SK-N-SH (cell line): Measurements from ENCODE around the gene OR7G1. TPM values are rescaled to one million over a fixed set of nuclear protein-coding genes. Genes with fewer than 3 reads are reported as not detected.
"Not testable (repeated sequence)": the region's sequence is repeated elsewhere in the genome, so short reads cannot be mapped to it uniquely, and the experiment has no call there.

ENCODE experiments used
- CTCF ChIA-PET: fragments of 300-600, 350-600 bp; formaldehyde crosslinking; extraction: SDS; loops from one replicate; lab custom pipeline; 2021; lab: Yijun Ruan, JAX
- POLR2A ChIA-PET: fragments of 350-600 bp; sonication (Branson Sonifier 250); formaldehyde crosslinking; extraction: SDS; loops from one replicate; lab custom pipeline; 2020; ENCODE audit warnings: antibody characterized with exemption, inconsistent platforms; lab: Yijun Ruan, JAX
- DNase-seq: peaks from one replicate; pipeline ENCODE4 v3.0.0; 2012
- H2AFZ ChIP-seq: fragments of 200-600 bp; sonication (generic); 2 replicates; pipeline ENCODE4 v1.8.1; 2016; ENCODE audit warnings: antibody characterized with exemption, mild to moderate bottlenecking, low read depth
- H3F3A ChIP-seq: fragments of 200-600 bp; sonication (generic); replicated peaks from 2 replicates; pipeline ENCODE3; 2016; ENCODE audit warnings: antibody characterized with exemption, mild to moderate bottlenecking; ENCODE audit not compliant: insufficient read depth
- H3K27ac ChIP-seq, 2 experiments: fragments of 200-500 bp in 1 of 2; fragments of 200-600 bp in 1 of 2; sonication (Bioruptor generic) in 1 of 2; sonication (generic), shearing (Covaris generic) in 1 of 2; 2 replicates each; pipeline versions ENCODE4 v1.5.1 to v1.6.1; 2014 to 2016; ENCODE audit warnings: low read depth in 2 of 2, inconsistent platforms in 1 of 2, low read length in 1 of 2, mild to moderate bottlenecking in 1 of 2, mixed read lengths in 1 of 2
- H3K27me3 ChIP-seq: fragments of 200-600 bp; sonication (generic), shearing (Covaris generic); 2 replicates; pipeline ENCODE4 v1.6.1; 2016; ENCODE audit warnings: mixed run types; ENCODE audit not compliant: insufficient read depth
- H3K36me3 ChIP-seq, 2 experiments: fragments of 200-500 bp in 1 of 2; fragments of 200-600 bp in 1 of 2; sonication (Bioruptor generic) in 1 of 2; sonication (generic) in 1 of 2; replicated peaks in 1 of 2; 2 replicates each; pipeline versions ENCODE3 to v1.5.1; 2014 to 2016; ENCODE audit warnings: low read length in 1 of 2, mild to moderate bottlenecking in 1 of 2; ENCODE audit not compliant: insufficient read depth in 2 of 2, control insufficient read depth in 1 of 2
- H3K4me1 ChIP-seq, 2 experiments: fragments of 200-500 bp in 1 of 2; fragments of 200-600 bp in 1 of 2; sonication (Bioruptor generic) in 1 of 2; sonication (generic), shearing (Covaris generic) in 1 of 2; 2 replicates each; pipeline versions ENCODE4 v1.5.1 to v1.6.1; 2014 to 2016; ENCODE audit warnings: low read depth in 1 of 2, low read length in 1 of 2, mixed run types in 1 of 2; ENCODE audit not compliant: insufficient read depth in 2 of 2, control insufficient read depth in 1 of 2
- H3K4me2 ChIP-seq: fragments of 200-600 bp; sonication (generic), shearing (Covaris generic); 2 replicates; pipeline ENCODE4 v1.6.1; 2017; ENCODE audit warnings: mixed run types
- H3K4me3 ChIP-seq, 2 experiments: fragments of 200-500 bp in 1 of 2; fragments of 200-600 bp in 1 of 2; sonication (Bioruptor generic) in 1 of 2; sonication (generic), shearing (Covaris generic) in 1 of 2; 2 replicates each; pipeline versions ENCODE4 v1.5.1 to v1.8.1; 2014 to 2016; ENCODE audit warnings: low read depth in 2 of 2, inconsistent platforms in 1 of 2, low read length in 1 of 2, mild to moderate bottlenecking in 1 of 2, mixed read lengths in 1 of 2, moderate library complexity in 1 of 2
- H3K79me2 ChIP-seq: fragments of 200-600 bp; sonication (generic); 2 replicates; pipeline ENCODE4 v1.8.1; 2017; ENCODE audit warnings: mild to moderate bottlenecking; ENCODE audit not compliant: insufficient read depth
- H3K9ac ChIP-seq: fragments of 200-600 bp; sonication (generic); 2 replicates; pipeline ENCODE4 v1.6.1; 2017; ENCODE audit warnings: mixed run types
- H3K9me2 ChIP-seq: fragments of 200-600 bp; sonication (generic); 2 replicates; pipeline ENCODE4 v1.6.1; 2017; ENCODE audit warnings: mixed run types
- H3K9me3 ChIP-seq: fragments of 200-600 bp; sonication (generic); 2 replicates; pipeline ENCODE4 v1.6.1; 2017; ENCODE audit warnings: mixed run types, mild to moderate bottlenecking, moderate library complexity
- H4K20me1 ChIP-seq: fragments of 200-600 bp; sonication (generic); 2 replicates; pipeline ENCODE4 v1.6.1; 2017; ENCODE audit warnings: mild to moderate bottlenecking, mixed run types; ENCODE audit not compliant: insufficient read depth
- CHD2 ChIP-seq: fragments of 150-350 bp; IDR thresholded peaks from 2 replicates; pipeline ENCODE4 v1.6.1; 2018; ENCODE audit warnings: low read length; ENCODE audit not compliant: partially characterized antibody
- ELF1 ChIP-seq: IDR thresholded peaks from 2 replicates; pipeline ENCODE4 v1.4.0; 2012
- EP300 ChIP-seq, 2 experiments: IDR thresholded peaks; 2 replicates each; pipeline versions ENCODE4 v1.4.0 to v1.6.1; 2012; ENCODE audit warnings: borderline replicate concordance in 1 of 2, low read depth in 1 of 2, low read length in 1 of 2
- EZH2phosphoT487 ChIP-seq: fragments of 200-600 bp; sonication (generic); IDR thresholded peaks from 2 replicates; pipeline ENCODE4 v1.6.1; 2017; ENCODE audit warnings: low read depth, mixed run types, mild to moderate bottlenecking, antibody characterized with exemption, moderate library complexity, borderline replicate concordance
- FOXJ3 ChIP-seq: sonication (generic); formaldehyde crosslinking; IDR thresholded peaks from 2 replicates; pipeline ENCODE4 v1.5.1; 2020; ENCODE audit warnings: mild to moderate bottlenecking, missing genetic modification reagents
- GABPA ChIP-seq: IDR thresholded peaks from 2 replicates; pipeline ENCODE4 v1.4.0; 2012; ENCODE audit warnings: low read depth, mild to moderate bottlenecking
- MAX ChIP-seq: IDR thresholded peaks from 2 replicates; pipeline ENCODE4 v1.4.0; 2012; ENCODE audit warnings: low read depth
- MEF2A ChIP-seq: IDR thresholded peaks from 2 replicates; pipeline ENCODE4 v1.4.0; 2012; ENCODE audit warnings: low read depth, borderline replicate concordance
- NFIC ChIP-seq: IDR thresholded peaks from 2 replicates; pipeline ENCODE4 v1.4.0; 2012; ENCODE audit warnings: borderline replicate concordance
- PBX3 ChIP-seq: IDR thresholded peaks from 2 replicates; pipeline ENCODE4; 2012
- RAD21 ChIP-seq: IDR thresholded peaks from 2 replicates; pipeline ENCODE4 v1.6.1; 2012; ENCODE audit warnings: mild to moderate bottlenecking, low read length
- RCOR1 ChIP-seq: fragments of 150-350 bp; IDR thresholded peaks from 2 replicates; pipeline ENCODE4 v1.6.1; 2017; ENCODE audit warnings: antibody characterized with exemption, low read length
- RFX5 ChIP-seq: IDR thresholded peaks from 2 replicates; pipeline ENCODE4 v1.6.1; 2012; ENCODE audit warnings: mild to moderate bottlenecking, improper control_type of control experiment, low read length
- RXRA ChIP-seq: IDR thresholded peaks from 2 replicates; pipeline ENCODE4 v1.4.0; 2012; ENCODE audit warnings: low read depth, mild to moderate bottlenecking, borderline replicate concordance
- USF2 ChIP-seq: fragments of 150-350 bp; IDR thresholded peaks from 2 replicates; pipeline ENCODE4 v1.6.1; 2017; ENCODE audit warnings: antibody characterized with exemption, low read length, low read depth, borderline replicate concordance
- WGBS: methylation state at CpG from one replicate; pipeline ENCODE4 v1.1.6; 2017; ENCODE audit warnings: low lambda C conversion rate; 5-methylcytosine and 5-hydroxymethylcytosine counted together
- polyA plus RNA-seq, 3 experiments: library from polyadenylated mRNA; depleted of rRNA; stranded (reverse); fragments of >200 nt; gene quantifications; 2 replicates each; pipeline ENCODE4 v1.2.3, GENCODE V29; 2012
- TF ChIP-seq, protein P1 (sequence below): fragments of 200-600 bp; sonication (generic); IDR thresholded peaks from 2 replicates; pipeline ENCODE4 v1.6.1; 2017; ENCODE audit warnings: antibody characterized with exemption, mild to moderate bottlenecking, moderate library complexity

The OR7G1 gene
- polyA plus RNA-seq, 1 of the 3 experiments (the other 2 are of a cell fraction), result not detected

- TF ChIP-seq, protein P1, sequence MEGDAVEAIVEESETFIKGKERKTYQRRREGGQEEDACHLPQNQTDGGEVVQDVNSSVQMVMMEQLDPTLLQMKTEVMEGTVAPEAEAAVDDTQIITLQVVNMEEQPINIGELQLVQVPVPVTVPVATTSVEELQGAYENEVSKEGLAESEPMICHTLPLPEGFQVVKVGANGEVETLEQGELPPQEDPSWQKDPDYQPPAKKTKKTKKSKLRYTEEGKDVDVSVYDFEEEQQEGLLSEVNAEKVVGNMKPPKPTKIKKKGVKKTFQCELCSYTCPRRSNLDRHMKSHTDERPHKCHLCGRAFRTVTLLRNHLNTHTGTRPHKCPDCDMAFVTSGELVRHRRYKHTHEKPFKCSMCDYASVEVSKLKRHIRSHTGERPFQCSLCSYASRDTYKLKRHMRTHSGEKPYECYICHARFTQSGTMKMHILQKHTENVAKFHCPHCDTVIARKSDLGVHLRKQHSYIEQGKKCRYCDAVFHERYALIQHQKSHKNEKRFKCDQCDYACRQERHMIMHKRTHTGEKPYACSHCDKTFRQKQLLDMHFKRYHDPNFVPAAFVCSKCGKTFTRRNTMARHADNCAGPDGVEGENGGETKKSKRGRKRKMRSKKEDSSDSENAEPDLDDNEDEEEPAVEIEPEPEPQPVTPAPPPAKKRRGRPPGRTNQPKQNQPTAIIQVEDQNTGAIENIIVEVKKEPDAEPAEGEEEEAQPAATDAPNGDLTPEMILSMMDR, result no peak
- TF ChIP-seq MAX, result no peak
- TF ChIP-seq RFX5, result no peak
- no peak for TF ChIP-seq MEF2A
- no peak for TF ChIP-seq NFIC
- TF ChIP-seq RXRA, result no peak
These were observed 41.8 kb downstream of the OR7G1 start (continued) for GRCh38 chr19:9073806-9074205.

GRCh38 chr19:9071720-9072119, 43.8 kb downstream of the OR7G1 start:
- H3K9ac ChIP-seq, H3K27me3 ChIP-seq, H3K9me2 ChIP-seq, CTCF ChIA-PET, H3K4me2 ChIP-seq, H2AFZ ChIP-seq, H3K36me3 ChIP-seq, DNase-seq, H3K9me3 ChIP-seq, H3K4me1 ChIP-seq, H4K20me1 ChIP-seq, H3K4me3 ChIP-seq, POLR2A ChIA-PET, H3K27ac ChIP-seq, H3K79me2 ChIP-seq: not testable (repeated sequence)
- H3F3A ChIP-seq, result peaks cover 10% of the 10 kb centered on the region
- 57% methylated on average over 6 of the region's 6 CpGs for WGBS

- Histone ChIP-seq H3K9ac (no peak overlapping the region), H3K4me1 (peaks cover 0 to 5% of the 10 kb centered on the region in 2 experiments; a peak in 2 of 4 replicates), H3K4me3 (no peak overlapping the region), H3K27ac (no peak overlapping the region), H3K27me3 (peaks cover 15% of the 10 kb centered on the region; the same call in 1 of the 2 replicates), H4K20me1 (no peaks in the 10 kb centered on the region), H3K9me3 (no peaks in the 10 kb centered on the region), H3K4me2 (no peak overlapping the region), H3K36me3 (no peaks in the 10 kb centered on the region), H3F3A (peaks cover 4% of the 10 kb centered on the region), H3K79me2 (no peaks in the 10 kb centered on the region), H2AFZ (no peak overlapping the region), H3K9me2 (no peaks in the 10 kb centered on the region)
- DNase-seq, result no peak
- CTCF ChIA-PET, result no interaction called here
- POLR2A ChIA-PET, result no interaction called here
- 12% methylated on average over 5 of the region's 5 CpGs for WGBS
- no peak for TF ChIP-seq EP300 (IDR thresholded peaks at IDR 0.05; ENCODE audit: borderline replicate concordance in 1 of 2, low read depth in 1 of 2, low read length in 1 of 2)
- no peak for TF ChIP-seq GABPA
- TF ChIP-seq CHD2, result no peak
- no peak for TF ChIP-seq ELF1
- TF ChIP-seq RXRA, result no peak
- no peak for TF ChIP-seq FOXJ3 (CRISPR knock-in tag)
- no peak for TF ChIP-seq EZH2phosphoT487
- no peak for TF ChIP-seq PBX3
- TF ChIP-seq NFIC, result no peak
- no peak for TF ChIP-seq USF2
- no peak for TF ChIP-seq RCOR1
- TF ChIP-seq RAD21, result no peak
- TF ChIP-seq, protein P1, result no peak
These were observed 45.5 kb downstream of the OR7G1 start for GRCh38 chr19:9070066-9070465.
